Body of pancreas (tissue), 4 donors: ENCODE results near the gene ADAT1.

Experiments used
- CTCF ChIP-seq, 7 experiments: fragments of 450-650 bp in 4 of 7; fragments of 200-600 bp in 3 of 7; sonication (generic) in 3 of 7; IDR thresholded peaks; one replicate each; pipeline ENCODE4 v1.5.1; 2016 to 2019; ENCODE audit warnings: antibody characterized with exemption in 7 of 7
- POLR2A ChIP-seq, 3 donors: fragments of 450-650 bp; IDR thresholded peaks; one replicate each; pipeline ENCODE4 v1.6.1; 2016; ENCODE audit warnings: antibody characterized with exemption in 3 of 3, mild to moderate bottlenecking in 2 of 3

- TF ChIP-seq POLR2A (IDR thresholded peaks at IDR 0.05) (no peak), CTCF (IDR thresholded peaks at IDR 0.05) (no peak)
These were observed 44.4 kb downstream of the ADAT1 start for GRCh38 chr16:75578725-75579124.
